K562 (cell line): ENCODE results near the gene C1orf21. TPM values are rescaled to one million over a fixed set of nuclear protein-coding genes. Genes with fewer than 3 reads are reported as not detected.

Source experiments
- CBX8 ChIP-seq: fragments of 200-600 bp; sonication (generic); IDR thresholded peaks from 2 replicates; pipeline ENCODE4 v1.6.1; 2012; ENCODE audit warnings: borderline replicate concordance, mixed run types, low read depth, mild to moderate bottlenecking, moderate library complexity, mixed read lengths, low read length, control low read depth, inconsistent platforms; ENCODE audit not compliant: poor library complexity, severe bottlenecking; ENCODE audit errors: extremely low read depth
- DEAF1 ChIP-seq: fragments of 450-650 bp; formaldehyde crosslinking; IDR thresholded peaks from 2 replicates; pipeline ENCODE4 v1.4.0; 2020; ENCODE audit warnings: mild to moderate bottlenecking, moderate library complexity
- DLX4 ChIP-seq: fragments of 250-450 bp; sonication (Bioruptor Pico); IDR thresholded peaks from 2 replicates; pipeline ENCODE4 v1.6.1; 2021; ENCODE audit warnings: mild to moderate bottlenecking
- HMBOX1 ChIP-seq: sonication (generic); IDR thresholded peaks from 2 replicates; pipeline ENCODE4 v1.6.1; 2016
- HMGN3 ChIP-seq: IDR thresholded peaks from 2 replicates; pipeline ENCODE4 v1.6.1; 2011; ENCODE audit warnings: borderline replicate concordance, low read depth, mild to moderate bottlenecking, mixed read lengths, low read length; ENCODE audit not compliant: insufficient read length; ENCODE audit errors: extremely low read depth
- ILF3 ChIP-seq: fragments of 450-650 bp; IDR thresholded peaks from 2 replicates; pipeline ENCODE4 v1.6.1; 2018; ENCODE audit warnings: antibody characterized with exemption, mild to moderate bottlenecking, moderate library complexity, borderline replicate concordance
- NBN ChIP-seq: fragments of 450-650 bp; IDR thresholded peaks from 2 replicates; pipeline ENCODE4 v1.6.1; 2016; ENCODE audit warnings: low read depth, mild to moderate bottlenecking
- RBM17 ChIP-seq: fragments of 200-400 bp; formaldehyde crosslinking; IDR thresholded peaks from 2 replicates; pipeline ENCODE4 v1.6.1; 2017; ENCODE audit warnings: low read depth, mild to moderate bottlenecking, low read length, borderline replicate concordance
- SNAPC5 ChIP-seq: fragments of 250-450 bp; sonication (Bioruptor Pico); IDR thresholded peaks from 2 replicates; pipeline ENCODE4 v1.8.0; 2021; ENCODE audit warnings: moderate library complexity, mild to moderate bottlenecking, inconsistent platforms
- TGIF2 ChIP-seq: sonication (generic); formaldehyde crosslinking; IDR thresholded peaks from 2 replicates; pipeline ENCODE4 v1.8.1; 2022; ENCODE audit warnings: mild to moderate bottlenecking, missing genetic modification reagents, moderate library complexity
- ZNF143 ChIP-seq: sonication (generic); formaldehyde crosslinking; IDR thresholded peaks from 2 replicates; pipeline ENCODE4 v1.9.0; 2022; ENCODE audit warnings: mild to moderate bottlenecking, missing genetic modification reagents
- ZNF263 ChIP-seq: sonication (generic); formaldehyde crosslinking; IDR thresholded peaks from 2 replicates; pipeline ENCODE4 v1.8.0; 2022; ENCODE audit warnings: mild to moderate bottlenecking, missing genetic modification reagents, borderline replicate concordance
- polyA plus RNA-seq, 8 experiments: library from polyadenylated mRNA; depleted of rRNA in 4 of 8; stranded (reverse) in 5 of 8; unstranded in 3 of 8; fragments of >200 nt; fragmentation: Nextera tagmentation in 2 of 8; fragmentation: Illumina TruSeq in 1 of 8; extraction: Ambion mirVana in 2 of 8; extraction: Trizol in 1 of 8; gene quantifications; 2 replicates each; pipeline versions ENCODE4 v1.2.1 to v1.2.3, GENCODE V29; 2011 to 2014; ENCODE audit warnings: inconsistent platforms in 1 of 8, missing spikeins in 1 of 8
- total RNA-seq, 7 experiments: library from RNA; depleted of rRNA in 6 of 7; stranded (reverse); fragments of >200 nt in 6 of 7; fragmentation: Illumina TruSeq in 2 of 7; extraction: Trizol in 2 of 7; gene quantifications; 2 replicates each; pipeline versions ENCODE4 v1.2.1 to v1.2.3, GENCODE V29; 2011 to 2021; ENCODE audit warnings: low replicate concordance in 1 of 7
- TF ChIP-seq, protein P1 (sequence below): fragments of 250-450 bp; sonication (Bioruptor Pico); IDR thresholded peaks from 2 replicates; pipeline ENCODE4 v1.4.0; 2020; ENCODE audit warnings: mild to moderate bottlenecking, moderate library complexity

C1orf21 gene
- total and polyA plus RNA-seq, 9 of the 15 experiments (the other 6 are each of a cell fraction or from before 2014, with no cell fraction given) = under 0.01 to 0.31 (median 0.07) TPM

DNA sequence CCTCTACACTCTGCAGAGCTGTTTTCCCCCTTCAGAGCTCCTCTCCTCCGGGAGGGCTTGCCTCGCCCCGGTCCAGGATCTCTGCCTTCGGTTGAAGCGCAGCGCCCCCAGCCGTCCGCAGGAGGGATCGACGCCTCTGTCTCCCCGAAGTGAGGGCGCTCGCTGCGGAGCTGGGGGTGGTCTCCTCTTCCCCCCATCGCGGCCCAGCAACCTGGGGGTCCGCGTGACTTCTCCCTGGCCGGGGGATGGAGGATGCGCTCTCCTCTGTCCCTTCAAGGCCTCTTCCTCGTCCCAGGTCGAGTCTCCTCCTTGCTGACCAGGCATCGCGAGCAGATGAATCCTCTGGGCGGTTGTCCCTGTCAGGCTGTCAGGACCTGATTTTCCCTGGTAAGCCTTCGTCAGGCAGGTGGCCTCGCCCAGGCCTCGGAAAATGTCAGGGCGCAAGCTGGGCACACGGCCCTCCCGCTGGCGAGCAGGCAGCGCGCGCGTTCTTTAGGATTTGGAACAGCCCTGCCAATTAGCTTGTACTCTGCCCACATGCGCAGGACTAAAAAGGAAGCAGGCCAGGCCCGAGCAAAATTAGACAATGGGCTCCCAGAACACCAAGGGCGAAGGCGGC is 277.3 kb downstream of the C1orf21 start (continued):
- TF ChIP-seq HMBOX1 (no peak), ZNF143 (CRISPR knock-in tag) (no peak), DLX4 (CRISPR knock-in tag) (no peak), ZNF263 (CRISPR knock-in tag) (0 out of 2 replicates have a peak, but pooled peaks have one; percentile 46), ILF3 (no peak), DEAF1 (CRISPR knock-in tag) (peak; percentile 63), NBN (no peak), SNAPC5 (CRISPR knock-in tag) (no peak), HMGN3 (no peak), RBM17 (no peak), CBX8 (no peak), TGIF2 (CRISPR knock-in tag) (no peak)
- TF ChIP-seq, protein P1, sequence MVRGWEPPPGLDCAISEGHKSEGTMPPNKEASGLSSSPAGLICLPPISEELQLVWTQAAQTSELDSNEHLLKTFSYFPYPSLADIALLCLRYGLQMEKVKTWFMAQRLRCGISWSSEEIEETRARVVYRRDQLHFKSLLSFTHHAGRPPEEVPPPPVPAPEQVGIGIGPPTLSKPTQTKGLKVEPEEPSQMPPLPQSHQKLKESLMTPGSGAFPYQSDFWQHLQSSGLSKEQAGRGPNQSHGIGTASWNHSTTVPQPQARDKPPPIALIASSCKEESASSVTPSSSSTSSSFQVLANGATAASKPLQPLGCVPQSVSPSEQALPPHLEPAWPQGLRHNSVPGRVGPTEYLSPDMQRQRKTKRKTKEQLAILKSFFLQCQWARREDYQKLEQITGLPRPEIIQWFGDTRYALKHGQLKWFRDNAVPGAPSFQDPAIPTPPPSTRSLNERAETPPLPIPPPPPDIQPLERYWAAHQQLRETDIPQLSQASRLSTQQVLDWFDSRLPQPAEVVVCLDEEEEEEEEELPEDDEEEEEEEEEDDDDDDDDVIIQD (CRISPR knock-in tag) = no peak
